ENCODE results near the gene METTL25B.

- TF ChIP-seq CTCF (IDR thresholded peaks at IDR 0.05) (no peak), POLR2A (IDR thresholded peaks at IDR 0.05) (no peak)
Observed at GRCh38 chr1:156711011-156711817, 17.1 kb upstream of the METTL25B start.
